MCF 10A (cell line): ENCODE measurements around the gene INF2. TPM values are rescaled to one million over a fixed set of nuclear protein-coding genes. Genes with fewer than 3 reads are reported as not detected.
"Not testable (repeated sequence)": the region's sequence is repeated elsewhere in the genome, so short reads cannot be mapped to it uniquely, and the experiment has no call there.

ENCODE experiments used
- BruUV-seq: library from RNA; stranded (reverse); fragments of 400-500 nt; replicated peaks from 2 replicates; lab custom pipeline; 2021; lab: Mats Ljungman, UMichigan
- CTCF ChIA-PET: fragments of 300-600 bp; sonication (Branson Sonifier 250); formaldehyde crosslinking; extraction: SDS; loops from one replicate; lab custom pipeline; 2021; ENCODE audit warnings: antibody characterized with exemption, inconsistent platforms; lab: Yijun Ruan, JAX
- POLR2A ChIA-PET: fragments of 300-600, 350-650 bp; sonication (Branson Sonifier 250); formaldehyde crosslinking; extraction: SDS; loops from one replicate; lab custom pipeline; 2020; ENCODE audit warnings: antibody characterized with exemption, inconsistent platforms; lab: Yijun Ruan, JAX
- DNase-seq: peaks from one replicate; pipeline ENCODE4 v3.0.0-alpha.2; 2018; ENCODE audit not compliant: unreplicated experiment
- H3K27ac Mint-ChIP-seq: one replicate; pipeline ENCODE4 v1.8.0; 2022; ENCODE audit warnings: mild to moderate bottlenecking, low read depth, mixed read lengths; ENCODE audit not compliant: unreplicated experiment
- H3K27me3 Mint-ChIP-seq: one replicate; pipeline ENCODE4 v1.8.0; 2022; ENCODE audit warnings: mixed read lengths; ENCODE audit not compliant: insufficient read depth, unreplicated experiment
- H3K36me3 Mint-ChIP-seq: one replicate; pipeline ENCODE4 v1.8.0; 2022; ENCODE audit warnings: mild to moderate bottlenecking, moderate library complexity, mixed read lengths; ENCODE audit not compliant: insufficient read depth, unreplicated experiment
- H3K4me1 Mint-ChIP-seq: one replicate; pipeline ENCODE4 v1.8.0; 2022; ENCODE audit warnings: mixed read lengths; ENCODE audit not compliant: insufficient read depth, unreplicated experiment
- H3K4me3 Mint-ChIP-seq: one replicate; pipeline ENCODE4 v1.8.0; 2022; ENCODE audit warnings: mild to moderate bottlenecking, moderate library complexity, mixed read lengths; ENCODE audit not compliant: unreplicated experiment
- H3K9me3 Mint-ChIP-seq: one replicate; pipeline ENCODE4 v1.8.0; 2022; ENCODE audit warnings: mixed read lengths; ENCODE audit not compliant: unreplicated experiment
- intact Hi-C: fragments of 100-400 bp; cut with micrococcal nuclease; formaldehyde crosslinking; loops from 2 replicates; pipeline ENCODE4 v1.14.1; 2022
- total RNA-seq: library from RNA; stranded (reverse); gene quantifications from 2 replicates; pipeline ENCODE4 v1.2.3, GENCODE V29; 2022
- TF ChIP-seq, protein P1 (sequence below): fragments of 200-600 bp; IDR thresholded peaks from one replicate; pipeline ENCODE4 v1.8.0; 2022; ENCODE audit warnings: antibody characterized with exemption, mild to moderate bottlenecking; ENCODE audit not compliant: unreplicated experiment

INF2 gene
- total RNA-seq, 1 experiment from 2014 or later, result 102 TPM

DNA sequence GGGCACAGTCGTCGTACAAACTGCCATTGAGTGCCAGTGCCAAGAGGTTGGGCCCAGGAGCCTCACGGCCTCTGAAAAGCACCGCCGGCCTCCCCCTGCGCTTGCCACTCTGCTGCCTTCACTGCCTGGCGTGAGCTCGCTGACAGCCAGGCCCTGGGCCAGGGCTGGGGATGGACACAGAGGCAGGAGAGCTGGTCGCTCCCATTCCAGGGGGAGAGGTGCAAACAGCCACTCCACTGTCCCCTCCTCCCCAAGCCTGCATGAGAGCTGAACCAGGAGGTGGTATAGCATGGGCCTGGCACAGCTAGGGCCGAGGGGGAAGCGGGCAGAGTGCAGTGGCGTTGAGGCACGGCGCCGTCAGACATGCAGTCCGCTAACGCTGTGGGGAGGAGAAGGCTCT, 39.2 kb downstream of the INF2 start:
- DNase-seq, result no peak
- no peak overlapping the region for H3K4me3 Mint-ChIP-seq
- no peak overlapping the region for H3K27ac Mint-ChIP-seq
- H3K9me3 Mint-ChIP-seq, result no peaks in the 10 kb centered on the region
- H3K27me3 Mint-ChIP-seq, result no peaks in the 10 kb centered on the region
- ChIA-PET POLR2A (interaction anchor here (0.9 kb wide), 1 partner anchor 20 kb away, joined by 3 read pairs; no protein-coding TSS in a partner anchor), CTCF (interaction anchor here (0.6 to 0.8 kb wide), 2 partner anchors 97 to 657 kb away, joined by 3 read pairs; no protein-coding TSS in a partner anchor)
- TF ChIP-seq, protein P1, sequence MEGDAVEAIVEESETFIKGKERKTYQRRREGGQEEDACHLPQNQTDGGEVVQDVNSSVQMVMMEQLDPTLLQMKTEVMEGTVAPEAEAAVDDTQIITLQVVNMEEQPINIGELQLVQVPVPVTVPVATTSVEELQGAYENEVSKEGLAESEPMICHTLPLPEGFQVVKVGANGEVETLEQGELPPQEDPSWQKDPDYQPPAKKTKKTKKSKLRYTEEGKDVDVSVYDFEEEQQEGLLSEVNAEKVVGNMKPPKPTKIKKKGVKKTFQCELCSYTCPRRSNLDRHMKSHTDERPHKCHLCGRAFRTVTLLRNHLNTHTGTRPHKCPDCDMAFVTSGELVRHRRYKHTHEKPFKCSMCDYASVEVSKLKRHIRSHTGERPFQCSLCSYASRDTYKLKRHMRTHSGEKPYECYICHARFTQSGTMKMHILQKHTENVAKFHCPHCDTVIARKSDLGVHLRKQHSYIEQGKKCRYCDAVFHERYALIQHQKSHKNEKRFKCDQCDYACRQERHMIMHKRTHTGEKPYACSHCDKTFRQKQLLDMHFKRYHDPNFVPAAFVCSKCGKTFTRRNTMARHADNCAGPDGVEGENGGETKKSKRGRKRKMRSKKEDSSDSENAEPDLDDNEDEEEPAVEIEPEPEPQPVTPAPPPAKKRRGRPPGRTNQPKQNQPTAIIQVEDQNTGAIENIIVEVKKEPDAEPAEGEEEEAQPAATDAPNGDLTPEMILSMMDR, result no peak
- peaks cover 7% of the 10 kb centered on the region for H3K4me1 Mint-ChIP-seq
- H3K36me3 Mint-ChIP-seq, result peaks cover 17% of the 10 kb centered on the region
- intact Hi-C loops, result no loop called here
- no TSS peak for BruUV-seq

DNA sequence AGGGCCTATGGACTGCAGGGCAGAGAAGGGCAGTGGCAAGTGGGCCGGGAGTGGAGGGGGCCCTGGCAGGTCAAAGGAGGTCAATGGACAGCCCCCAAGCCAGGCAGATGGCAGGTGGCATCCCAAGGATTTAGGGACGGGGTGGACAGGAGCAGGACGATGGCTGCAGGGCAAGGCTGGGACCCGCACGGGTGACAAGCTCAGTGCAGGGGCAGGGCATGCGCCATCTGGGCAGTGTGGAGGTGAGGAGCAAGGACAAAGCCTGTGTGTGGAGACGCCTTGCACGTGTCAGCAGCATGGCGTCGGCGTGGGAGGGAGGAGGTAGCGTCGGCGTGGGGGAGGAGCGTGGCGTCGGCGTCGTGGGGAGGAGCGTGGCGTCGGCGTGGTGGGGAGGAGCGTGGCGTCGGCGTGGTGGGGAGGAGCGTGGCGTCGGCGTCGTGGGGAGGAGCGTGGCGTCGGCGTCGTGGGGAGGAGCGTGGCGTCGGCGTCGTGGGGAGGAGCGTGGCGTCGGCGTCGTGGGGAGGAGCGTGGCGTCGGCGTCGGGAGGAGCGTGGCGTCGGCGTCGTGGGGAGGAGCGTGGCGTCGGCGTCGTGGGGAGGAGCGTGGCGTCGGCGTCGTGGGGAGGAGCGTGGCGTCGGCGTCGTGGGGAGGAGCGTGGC, 39.9 kb downstream of the INF2 start:
- H3K4me1 Mint-ChIP-seq, H3K4me3 Mint-ChIP-seq, BruUV-seq, DNase-seq, H3K9me3 Mint-ChIP-seq, H3K27me3 Mint-ChIP-seq, H3K27ac Mint-ChIP-seq, intact Hi-C loops: not testable (repeated sequence)
- peaks cover 17% of the 10 kb centered on the region for H3K36me3 Mint-ChIP-seq
- ChIA-PET POLR2A (interaction anchor here (0.9 kb wide), 1 partner anchor 20 kb away, joined by 3 read pairs; no protein-coding TSS in a partner anchor), CTCF (interaction anchor here (0.6 to 0.9 kb wide), 2 partner anchors 19 to 656 kb away, joined by 3 read pairs; no protein-coding TSS in a partner anchor)

DNA sequence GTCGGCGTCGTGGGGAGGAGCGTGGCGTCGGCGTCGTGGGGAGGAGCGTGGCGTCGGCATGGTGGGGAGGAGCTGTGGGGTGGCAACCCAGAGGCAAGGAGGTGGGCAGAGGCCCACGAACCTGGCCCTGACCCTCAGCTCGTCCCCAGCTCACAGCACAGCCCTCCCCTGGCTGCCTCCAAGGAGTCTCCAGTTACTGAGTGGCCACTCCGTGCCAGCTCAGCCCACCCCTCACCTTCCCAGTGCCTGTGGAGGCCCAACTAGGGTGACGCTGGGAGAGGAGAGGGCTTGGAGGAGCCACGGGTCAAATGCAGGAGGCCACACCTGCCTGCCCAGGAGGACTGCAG, 40.4 kb downstream of the INF2 start:
- Mint-ChIP-seq H3K36me3 (peaks cover 17% of the 10 kb centered on the region), H3K27me3 (no peaks in the 10 kb centered on the region), H3K4me3 (no peak overlapping the region), H3K27ac (no peak overlapping the region), H3K4me1 (peaks cover 7% of the 10 kb centered on the region), H3K9me3 (no peaks in the 10 kb centered on the region)
- TF ChIP-seq, protein P1, result no peak
- POLR2A ChIA-PET, result no interaction called here
- no TSS peak for BruUV-seq
- intact Hi-C loops, result no loop called here
- no peak for DNase-seq
- CTCF ChIA-PET, result interaction anchor here (0.9 kb wide), 1 partner anchor 19 kb away, joined by 3 read pairs; no protein-coding TSS in a partner anchor

DNA sequence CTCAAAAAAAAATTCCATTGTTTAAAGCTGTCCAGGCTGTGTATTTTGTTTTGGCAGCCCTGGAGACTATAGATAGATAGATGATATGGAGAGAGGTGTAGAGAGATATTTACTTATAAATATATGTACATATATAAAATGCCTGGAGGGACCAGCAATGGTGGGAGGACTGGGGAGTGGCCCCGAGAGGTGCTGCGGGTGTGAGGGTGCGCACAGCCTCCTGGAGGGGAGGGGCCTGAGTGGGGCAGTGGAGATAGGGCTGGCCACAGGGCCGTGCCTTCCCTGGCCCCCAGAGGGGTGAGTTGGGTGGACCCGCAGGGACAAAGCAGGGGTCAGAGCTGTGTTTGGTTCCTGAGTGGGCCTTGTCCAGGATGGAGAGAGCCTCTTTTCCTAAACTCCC, 41.1 kb downstream of the INF2 start:
- H3K27me3 Mint-ChIP-seq, result no peaks in the 10 kb centered on the region
- peaks cover 17% of the 10 kb centered on the region for H3K36me3 Mint-ChIP-seq
- TF ChIP-seq, protein P1, result no peak
- no TSS peak for BruUV-seq
- no peak overlapping the region for H3K27ac Mint-ChIP-seq
- intact Hi-C loops, result no loop called here
- H3K4me1 Mint-ChIP-seq, result peaks cover 9% of the 10 kb centered on the region
- no peak overlapping the region for H3K4me3 Mint-ChIP-seq
- ChIA-PET POLR2A (interaction anchor here (4.7 kb wide), 1 partner anchor 18 kb away, joined by 24 read pairs; no protein-coding TSS in a partner anchor), CTCF (no interaction called here)
- no peak for DNase-seq
- no peaks in the 10 kb centered on the region for H3K9me3 Mint-ChIP-seq
